Stimulated activated CD8-positive, alpha-beta memory T cell treated with anti-CD3 and anti-CD28 coated beads, Interleukin-15, amount 100 ng/mL, for 48 hours (primary cell): ENCODE measurements around the gene PGM2.
"Not testable (repeated sequence)": the region's sequence is repeated elsewhere in the genome, so short reads cannot be mapped to it uniquely, and the experiment has no call there.

ENCODE experiments used
- DNase-seq, 2 donors: peaks; one replicate each; pipeline ENCODE4 v3.0.0-alpha.2; 2020; ENCODE audit warnings: low read depth in 2 of 2

The PGM2 gene

DNA sequence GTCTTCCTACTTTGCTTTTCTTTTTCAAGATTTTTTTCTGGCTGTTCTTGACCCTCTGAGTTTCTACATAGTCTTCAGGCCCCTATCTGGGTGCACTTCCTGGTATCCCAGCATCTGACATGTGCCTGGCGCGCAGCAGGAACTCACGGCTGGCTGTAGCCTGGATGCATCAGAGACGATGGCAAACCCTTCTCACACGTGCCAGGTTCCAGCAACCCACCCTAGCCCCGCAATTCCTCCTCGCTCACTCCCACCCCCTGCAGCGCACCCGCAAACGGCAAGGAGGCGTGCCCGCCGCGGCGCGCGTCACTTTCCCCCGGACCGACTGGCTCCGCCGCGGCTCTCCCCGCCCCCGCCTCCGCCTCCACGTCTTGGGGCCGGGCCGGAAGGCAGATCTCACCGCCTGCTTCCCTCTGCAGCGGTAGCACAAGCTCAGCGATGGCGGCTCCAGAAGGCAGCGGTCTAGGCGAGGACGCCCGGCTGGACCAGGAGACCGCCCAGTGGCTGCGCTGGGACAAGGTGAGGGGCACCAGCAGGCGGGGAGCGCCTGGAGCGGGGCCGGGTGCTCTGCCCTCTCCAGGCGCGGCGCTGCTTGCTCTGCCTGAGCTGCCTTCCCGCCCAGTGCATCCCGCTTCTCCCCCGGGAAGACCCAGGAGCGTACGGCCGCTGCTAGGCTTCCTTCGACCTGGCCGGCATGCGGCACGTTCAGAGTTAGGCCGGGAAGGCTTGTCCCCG, at the start of gene PGM2:
Gene PGM2 (plus strand): TSS at position 392 of the 735 bp plus-strand sequence. CDS start 47 bp downstream, at position 439.
- DNase-seq = peak; percentile 87

DNA sequence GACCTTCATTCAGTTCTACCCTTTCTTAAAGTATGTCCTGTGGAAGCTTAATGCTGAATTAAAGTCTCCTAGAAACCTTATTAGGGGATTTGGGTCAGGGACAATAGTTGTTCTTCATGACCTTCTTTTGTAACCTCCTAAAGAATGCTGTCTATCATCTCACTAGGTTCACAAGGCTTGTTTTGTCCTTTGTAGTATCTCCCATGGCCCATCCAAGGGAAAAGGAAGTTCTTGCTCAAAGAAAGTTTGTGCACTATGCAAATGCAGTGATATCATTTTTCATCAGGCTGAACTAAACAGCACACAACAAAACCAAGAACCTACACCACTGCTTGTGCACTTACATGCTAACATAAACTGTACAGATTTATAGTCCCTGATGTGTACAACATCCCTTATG, 46.6 kb upstream of the PGM2 start:
- DNase-seq = no peak

DNA sequence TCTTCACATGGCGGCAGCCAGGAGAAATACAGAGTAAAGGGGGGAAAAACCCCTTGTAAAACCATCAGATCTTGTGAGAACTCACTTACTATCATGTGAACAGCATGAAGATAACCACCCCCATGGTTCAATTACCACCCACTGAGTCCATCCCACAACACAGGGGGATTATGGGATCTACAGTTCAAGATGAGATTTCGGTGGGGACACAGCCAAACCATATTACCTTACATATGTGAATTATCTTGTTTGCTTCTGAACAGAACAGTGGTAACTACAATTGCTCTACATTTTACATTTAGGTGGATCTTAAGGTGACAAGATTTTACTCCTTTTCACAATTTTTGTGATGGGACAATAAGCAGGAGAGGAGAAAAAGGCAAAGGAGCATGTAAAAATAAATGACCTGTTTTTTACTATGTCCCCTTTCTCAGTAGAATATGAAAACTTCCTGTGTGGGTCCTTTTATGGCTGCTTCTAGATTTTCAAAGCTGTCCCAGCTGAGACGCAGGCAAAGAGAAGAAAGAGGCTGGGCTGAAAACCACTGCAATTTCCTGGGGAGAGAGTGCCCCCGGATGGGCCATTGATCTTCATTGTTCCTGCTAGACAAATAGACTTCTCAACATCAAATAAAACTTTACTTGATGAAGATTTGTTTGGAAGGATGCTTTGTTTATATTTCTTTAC, 45.9 kb upstream of the PGM2 start:
- no peak for DNase-seq

DNA sequence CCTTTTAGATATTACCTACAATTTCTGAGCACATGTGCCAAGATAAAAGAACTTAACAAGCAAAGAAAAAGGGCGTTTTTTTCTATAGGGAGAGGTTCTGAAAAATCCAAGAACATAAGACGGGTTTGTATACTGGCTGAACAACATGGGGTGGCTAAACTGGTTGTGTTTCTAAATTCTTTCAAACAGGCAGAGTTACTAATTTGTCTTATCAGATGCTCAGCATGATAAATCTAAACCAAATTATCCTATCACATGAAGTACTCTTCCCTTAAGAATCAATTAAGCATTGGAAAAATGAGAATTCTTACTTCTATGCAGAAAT, 45.4 kb upstream of the PGM2 start:
- DNase-seq = no peak

DNA sequence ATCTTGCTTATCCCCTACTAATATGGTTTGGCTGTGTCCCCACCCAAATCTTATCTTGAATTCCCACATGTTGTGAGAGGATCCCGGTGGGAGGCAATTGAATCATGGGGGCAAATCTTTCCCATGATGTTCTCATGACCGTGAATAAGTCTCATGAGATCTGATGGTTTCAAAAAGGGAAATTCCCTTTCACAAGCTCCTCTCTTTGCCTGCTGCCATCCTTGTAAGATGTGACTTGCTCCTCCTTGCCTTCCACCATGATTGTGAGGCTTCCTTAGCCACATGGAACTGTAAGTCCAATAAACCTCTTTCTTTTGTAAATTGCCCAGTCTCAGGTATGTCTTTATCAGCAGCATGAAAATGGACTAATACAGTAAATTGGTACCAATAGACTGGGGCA, 40.2 kb upstream of the PGM2 start:
- not testable (repeated sequence) for DNase-seq

DNA sequence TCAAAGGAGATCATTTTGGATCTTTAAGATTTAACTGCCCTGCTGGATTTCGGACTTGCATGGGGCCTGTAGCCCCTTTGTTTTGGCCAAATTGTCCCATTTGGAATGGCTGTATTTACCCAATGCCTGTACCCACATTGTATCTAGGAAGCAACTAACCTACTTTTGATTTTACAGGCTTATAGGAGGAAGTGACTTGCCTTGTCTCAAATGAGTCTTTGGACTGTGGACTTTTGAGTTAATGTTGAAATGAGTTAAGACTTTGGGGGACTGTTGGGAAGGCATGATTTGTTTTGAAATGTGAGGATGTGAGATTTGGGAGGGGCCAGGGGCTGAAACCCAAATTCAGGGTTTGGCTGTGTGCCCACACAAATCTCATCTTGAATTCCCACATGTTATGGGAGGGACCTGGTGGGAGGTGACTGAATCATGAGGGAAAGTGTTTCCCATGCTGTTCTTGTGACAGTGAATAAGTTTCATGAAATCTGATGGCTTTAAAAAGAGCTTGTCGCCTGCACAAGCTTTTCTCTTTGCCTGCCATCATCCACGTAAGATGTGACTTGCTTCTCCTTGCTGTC, 38.5 kb upstream of the PGM2 start:
- DNase-seq = not testable (repeated sequence)

DNA sequence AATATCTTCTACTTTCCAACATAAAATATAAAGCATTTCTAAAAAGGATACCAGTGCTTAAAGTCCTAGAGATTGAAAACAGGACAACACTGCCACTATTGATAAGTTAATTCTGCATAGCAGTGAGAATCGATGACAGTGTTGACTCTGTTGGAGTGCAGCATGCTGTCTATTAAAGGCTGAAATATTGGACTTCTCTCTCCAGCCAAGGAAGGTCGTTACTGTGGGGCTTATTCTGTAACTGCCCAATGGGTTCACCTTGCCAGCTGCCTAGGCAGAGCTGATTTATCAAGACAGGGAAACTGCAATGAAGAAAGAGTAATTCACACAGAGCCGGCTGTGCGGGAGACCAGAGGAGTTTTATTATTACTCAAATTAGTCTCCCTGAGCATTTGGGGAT, 37.7 kb upstream of the PGM2 start:
- DNase-seq = no peak

DNA sequence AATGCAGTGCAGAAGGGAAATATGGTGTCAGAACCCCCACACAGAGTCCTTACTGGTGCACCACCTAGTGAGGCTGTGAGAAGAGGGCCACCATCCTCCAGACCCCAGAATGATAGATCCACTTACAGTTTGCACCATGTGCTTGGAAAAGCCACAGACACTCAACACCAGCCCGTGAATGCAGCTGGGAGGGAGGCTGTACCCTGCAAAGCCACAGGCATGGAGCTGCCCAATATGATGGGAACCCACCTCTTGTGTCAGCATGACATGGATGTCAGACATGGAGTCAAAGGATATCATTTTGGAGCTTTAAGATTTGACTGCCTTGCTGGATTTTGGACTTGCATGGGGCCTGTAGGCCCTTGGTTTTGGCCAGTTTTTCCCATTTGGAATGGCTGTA, 34.2 kb upstream of the PGM2 start:
- DNase-seq = no peak

DNA sequence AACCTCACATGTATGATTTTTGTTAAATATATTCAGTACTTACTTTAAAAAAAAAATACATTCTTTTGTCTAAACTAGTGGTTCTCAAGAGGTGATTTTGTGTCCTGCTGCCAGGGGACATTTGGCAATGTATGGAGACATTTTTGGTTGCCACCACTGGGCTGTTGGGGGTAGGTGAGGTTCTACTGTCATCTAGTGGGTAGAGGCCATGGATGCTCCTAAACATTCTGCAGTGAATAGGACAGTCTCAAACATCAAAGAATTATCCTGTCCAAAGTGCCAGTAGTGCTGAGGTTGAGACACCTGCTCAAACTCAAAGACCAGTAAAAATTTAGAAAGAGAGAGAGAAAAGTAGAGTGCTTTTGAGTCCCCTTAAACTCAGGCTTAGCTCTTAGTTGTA, 32.9 kb upstream of the PGM2 start:
- DNase-seq = peak in 1 of 2 donors; percentile 3

DNA sequence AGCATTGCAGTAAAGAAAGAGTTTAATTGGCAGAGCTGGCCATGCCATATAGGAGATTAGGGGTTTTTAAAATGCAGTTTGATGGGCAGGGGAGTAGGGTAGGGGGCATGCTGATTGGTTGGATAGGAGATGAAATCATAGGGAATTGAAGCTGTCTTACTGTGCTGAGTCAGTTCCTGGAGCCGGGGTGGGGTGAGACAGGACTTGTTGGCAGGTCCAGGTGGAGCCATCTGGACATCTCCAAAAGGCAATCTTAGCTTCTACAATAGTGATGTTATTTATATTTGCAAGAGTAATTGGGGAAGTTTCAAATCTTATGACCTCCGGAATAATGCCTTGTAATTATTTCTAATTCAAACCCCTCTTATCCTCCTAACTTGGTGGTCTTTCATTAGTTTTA, 32.4 kb upstream of the PGM2 start:
- DNase-seq = no peak

DNA sequence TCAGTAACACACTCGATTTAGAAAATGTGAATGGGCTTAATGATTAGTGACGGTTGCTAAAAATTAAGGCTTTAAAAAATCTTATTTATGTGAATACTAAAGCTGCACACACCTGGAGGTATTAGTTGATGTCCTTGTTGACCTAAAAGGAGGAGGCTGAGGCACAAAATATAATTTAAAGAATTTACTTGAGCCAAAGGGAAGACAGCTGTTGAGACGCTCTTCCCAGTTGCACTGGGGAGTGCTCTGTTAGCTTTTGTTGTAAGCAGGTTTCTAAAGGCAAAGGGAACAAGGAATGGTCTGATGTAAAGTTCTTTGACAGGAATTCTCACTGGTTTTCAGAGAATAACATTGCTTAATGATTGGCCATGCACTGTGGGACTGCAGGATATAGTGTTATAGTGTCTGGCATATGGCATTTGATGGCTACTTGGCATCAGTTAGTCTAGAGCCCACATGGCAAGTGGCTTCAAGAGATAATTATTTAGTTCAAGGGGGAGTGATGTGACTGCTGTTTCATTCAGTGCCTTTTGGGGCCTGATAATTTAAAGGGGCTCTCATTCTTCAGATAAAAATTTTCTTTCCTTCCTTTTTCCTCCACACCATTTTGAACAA, 30.8 kb upstream of the PGM2 start:
- DNase-seq = no peak

DNA sequence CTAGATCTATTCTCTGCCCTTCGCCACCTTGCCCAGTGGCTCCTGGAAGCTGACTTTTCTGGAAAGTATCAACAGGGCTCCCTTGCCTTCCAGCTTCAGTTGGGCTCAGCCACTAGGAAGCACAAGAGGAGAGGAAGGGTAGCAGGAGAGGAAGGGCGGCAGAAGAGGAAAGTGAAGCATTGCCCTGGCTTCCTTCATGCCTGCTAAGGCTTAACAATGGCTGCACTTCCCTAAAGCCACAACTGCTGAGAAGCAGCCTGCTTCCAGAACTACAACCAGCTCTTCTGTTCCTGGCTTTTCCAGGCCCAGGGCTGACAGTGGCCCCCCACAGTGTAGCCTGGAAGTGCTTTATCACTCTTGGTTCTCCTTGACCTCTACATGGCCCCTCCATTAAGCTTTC, 29.1 kb upstream of the PGM2 start:
- DNase-seq = no peak

DNA sequence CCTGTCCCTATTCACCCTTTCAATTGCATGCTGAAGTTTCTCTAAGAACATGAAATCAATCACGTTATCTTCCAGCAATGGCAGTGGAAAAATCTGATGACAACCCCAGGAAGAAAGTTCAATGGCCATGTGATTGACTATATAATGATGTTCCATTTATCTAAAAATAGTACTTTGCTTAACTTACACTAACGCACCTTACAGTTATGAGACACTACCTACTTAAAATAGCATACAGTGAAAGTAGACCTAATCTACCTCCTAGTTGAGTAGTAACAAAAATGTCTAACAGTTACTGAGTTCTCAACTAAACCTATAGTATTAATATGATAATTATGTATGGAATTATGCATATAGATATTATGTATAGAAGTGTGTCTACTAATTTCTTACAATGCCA, 28.6 kb upstream of the PGM2 start:
- DNase-seq = no peak

DNA sequence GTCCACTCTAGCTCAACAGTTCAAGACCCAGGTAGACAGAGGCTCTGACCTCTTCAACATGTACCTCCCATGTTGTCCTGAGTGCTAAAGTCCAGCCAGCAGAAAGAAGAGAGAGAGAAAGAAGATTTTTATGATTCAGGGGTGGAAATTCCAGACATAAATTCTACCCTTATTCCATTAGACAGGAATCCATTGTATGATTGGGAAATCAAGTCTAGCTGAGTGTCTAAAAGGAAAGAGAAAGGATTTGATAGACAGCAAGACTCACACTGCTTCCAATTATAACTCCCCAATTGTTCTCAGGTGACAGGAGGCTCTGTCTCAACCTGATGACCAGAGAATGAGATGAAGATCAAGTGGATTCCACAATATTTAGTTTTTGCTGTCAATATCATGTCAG, 27.9 kb upstream of the PGM2 start:
- no peak for DNase-seq

DNA sequence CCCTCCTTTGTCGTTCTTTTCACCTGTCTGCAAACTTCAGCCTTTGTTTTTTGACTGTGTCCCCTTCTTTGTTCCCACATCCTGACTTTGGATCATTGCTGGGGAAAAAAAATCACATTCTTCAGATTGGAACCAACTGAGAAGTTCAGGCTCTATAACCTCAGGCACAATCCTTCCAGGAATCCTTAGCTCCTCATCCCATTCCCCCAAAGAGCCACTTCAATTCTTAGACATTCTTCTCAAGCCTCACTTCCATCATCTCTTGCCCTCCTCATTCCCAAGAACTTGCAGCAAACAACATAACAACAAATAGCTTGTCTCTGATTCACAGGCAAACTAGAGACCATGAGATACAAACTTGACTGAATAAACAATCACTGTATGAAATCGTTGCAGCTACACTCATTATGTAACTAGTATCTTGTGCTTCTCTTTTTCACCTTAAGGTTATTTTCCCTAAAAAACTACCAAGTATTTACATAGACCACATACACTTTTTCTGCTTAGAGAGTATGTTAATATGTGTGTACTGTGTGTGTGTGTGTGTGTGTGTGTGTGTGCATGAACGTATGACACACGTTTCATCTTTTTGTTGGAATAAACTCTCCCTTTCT, 26.4 kb upstream of the PGM2 start:
- DNase-seq = no peak

DNA sequence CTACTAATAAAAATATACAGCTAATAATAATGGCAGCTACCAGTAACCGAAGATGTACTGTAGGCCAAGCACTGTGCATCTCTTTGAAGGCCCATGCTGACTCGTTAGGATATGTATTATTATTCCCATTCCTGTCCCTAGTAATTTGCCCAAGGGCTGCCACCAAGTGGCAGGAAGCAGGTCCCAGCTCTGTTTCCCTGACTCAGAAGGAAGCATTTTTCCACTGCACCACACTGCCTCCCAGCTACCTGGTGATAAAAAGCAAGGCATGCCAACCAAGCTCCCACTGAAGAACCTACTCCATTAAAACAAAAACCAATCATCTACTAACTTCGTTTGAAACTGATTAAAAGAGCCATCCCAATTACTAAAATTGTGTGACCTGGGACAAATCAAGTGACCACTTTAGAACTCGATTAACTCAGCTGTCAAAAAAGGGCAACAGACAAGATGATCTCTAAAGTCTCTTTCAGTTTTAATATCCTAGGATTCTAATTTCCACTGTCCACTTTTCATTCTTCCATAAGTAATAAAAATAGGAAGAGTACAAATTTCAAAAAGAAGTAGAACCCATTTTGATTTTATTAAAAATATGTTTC, 24.3 kb upstream of the PGM2 start:
- no peak for DNase-seq

DNA sequence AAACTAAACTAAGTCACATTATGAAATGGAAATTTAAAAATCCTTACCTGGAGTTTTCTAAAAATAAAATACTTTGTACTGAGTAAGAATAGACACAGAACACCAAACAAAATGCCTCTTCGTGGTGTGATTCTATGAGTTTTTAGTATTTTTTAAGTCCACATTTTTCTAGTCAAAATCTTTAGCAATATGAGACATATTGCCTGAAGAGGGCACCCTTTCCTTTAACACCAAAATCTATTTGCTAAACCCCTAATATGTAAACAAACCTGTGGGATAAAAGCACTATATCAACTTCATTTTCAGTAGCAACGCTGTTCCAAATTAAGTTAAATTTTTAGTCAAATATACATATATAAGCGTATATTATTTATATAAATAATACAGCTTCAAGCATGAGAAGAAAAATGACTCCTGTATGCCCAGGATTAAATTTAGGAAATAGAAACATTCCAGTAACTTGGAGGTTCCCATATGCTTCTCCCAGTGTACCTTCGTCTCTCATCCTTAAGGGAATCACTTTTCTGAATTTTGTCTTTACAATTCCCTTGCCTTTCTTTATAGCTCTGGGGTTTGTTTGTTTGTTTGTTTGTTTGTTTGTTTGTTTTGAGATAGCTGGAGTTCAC, 23.0 kb upstream of the PGM2 start:
- DNase-seq = no peak

DNA sequence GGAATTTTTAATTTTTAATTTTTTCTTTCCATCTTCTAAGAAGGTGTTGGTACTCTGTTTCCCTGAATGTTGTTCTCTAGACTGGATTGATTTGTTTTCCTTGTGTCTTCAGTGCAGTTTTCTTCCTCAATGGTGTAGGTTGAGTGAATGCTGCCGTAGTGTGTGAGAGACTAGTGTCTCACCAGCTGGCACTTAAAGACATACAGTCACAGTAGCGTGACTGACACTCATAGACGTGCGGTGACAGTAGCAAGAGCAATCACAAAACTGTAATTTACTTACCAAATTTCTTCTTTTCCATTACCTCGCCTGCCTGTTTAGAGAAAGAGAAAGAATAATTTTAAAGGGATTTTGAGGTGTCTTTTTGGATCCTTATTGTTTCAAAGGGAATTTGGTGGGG, 21.4 kb upstream of the PGM2 start:
- no peak for DNase-seq

DNA sequence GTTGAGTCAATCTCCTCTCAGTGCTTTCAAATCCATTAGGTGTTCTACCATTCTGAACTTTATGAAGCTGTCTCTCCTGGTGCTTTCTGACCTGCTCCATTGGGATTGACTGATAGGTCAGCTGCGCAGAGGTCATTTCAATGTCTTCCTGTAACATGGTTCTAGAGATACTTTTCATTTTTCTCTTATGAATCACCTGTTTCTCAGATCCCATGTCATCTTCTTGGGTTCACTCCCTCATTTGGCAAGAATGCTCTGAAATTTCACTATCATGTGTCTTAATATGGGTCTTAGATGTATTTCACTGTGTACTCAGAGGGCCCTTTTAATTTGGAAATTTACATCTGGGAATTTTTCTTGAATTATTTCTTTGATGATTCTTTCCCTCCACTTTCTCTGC, 13.8 kb upstream of the PGM2 start:
- DNase-seq = no peak

DNA sequence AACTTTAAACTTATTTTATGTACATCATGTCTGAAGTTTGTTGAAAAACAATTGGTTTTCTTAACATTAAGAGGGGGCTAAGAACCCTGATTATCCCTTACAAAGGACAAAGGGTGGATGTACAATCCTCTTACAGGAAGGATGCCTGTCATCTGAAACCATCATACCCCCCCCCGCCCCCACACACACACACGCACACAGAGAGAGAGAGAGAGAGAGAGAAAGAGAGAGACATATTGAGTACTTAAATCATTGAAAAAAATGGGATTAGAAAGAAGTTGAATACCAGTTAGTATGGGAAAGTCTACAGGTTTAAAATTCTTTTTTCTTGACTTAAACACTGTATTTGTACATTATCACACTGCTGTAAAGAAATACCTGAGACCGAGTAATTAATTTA, 10.9 kb upstream of the PGM2 start:
- no peak for DNase-seq

DNA sequence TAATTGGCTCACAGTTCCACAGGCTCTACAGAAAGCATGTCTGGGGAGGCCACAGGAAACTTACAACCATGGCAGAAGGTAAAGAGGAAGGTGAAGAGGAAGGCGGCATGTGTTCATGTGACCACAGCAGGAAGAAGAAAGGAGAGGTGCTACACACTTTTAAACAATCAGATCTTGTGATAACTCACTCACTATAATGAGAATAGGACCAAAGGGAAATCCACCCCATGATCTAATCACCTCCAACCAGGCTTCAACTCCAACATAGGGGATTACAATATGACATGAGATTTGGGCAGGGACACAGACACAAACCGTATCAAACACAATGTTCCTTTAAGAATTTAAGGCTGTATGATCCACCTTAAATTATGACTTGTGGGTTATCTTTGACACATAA, 10.5 kb upstream of the PGM2 start:
- no peak for DNase-seq

DNA sequence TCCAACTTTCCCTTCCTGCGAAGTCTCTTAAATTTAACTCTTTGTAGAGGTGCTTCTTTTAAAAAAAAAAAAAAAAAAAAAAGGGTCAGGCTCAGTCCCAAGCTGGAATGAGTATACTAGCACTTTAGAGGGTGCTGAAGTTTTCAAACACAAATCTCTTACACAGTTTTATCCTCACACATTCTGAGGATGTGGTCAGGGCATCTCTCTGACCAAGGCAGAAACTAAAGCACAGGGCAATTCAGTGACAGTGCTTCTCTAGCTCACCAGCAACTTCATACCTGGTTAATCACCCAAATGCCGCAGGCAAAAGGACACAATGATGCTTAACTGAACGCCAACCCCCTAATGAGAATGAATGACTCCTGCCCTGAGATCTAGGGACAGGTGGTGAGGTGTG, 9.8 kb upstream of the PGM2 start:
- DNase-seq = no peak
